ENCODE measurements around the gene KLHL29. TPM values are rescaled to one million over a fixed set of nuclear protein-coding genes. Genes with fewer than 3 reads are reported as not detected.

The KLHL29 gene
- total and polyA plus RNA-seq, 10 of the 15 experiments (the other 5 are each of a cell fraction or from before 2014, with no cell fraction given): 1.4 to 19.5 (median 6.1) TPM

DNA sequence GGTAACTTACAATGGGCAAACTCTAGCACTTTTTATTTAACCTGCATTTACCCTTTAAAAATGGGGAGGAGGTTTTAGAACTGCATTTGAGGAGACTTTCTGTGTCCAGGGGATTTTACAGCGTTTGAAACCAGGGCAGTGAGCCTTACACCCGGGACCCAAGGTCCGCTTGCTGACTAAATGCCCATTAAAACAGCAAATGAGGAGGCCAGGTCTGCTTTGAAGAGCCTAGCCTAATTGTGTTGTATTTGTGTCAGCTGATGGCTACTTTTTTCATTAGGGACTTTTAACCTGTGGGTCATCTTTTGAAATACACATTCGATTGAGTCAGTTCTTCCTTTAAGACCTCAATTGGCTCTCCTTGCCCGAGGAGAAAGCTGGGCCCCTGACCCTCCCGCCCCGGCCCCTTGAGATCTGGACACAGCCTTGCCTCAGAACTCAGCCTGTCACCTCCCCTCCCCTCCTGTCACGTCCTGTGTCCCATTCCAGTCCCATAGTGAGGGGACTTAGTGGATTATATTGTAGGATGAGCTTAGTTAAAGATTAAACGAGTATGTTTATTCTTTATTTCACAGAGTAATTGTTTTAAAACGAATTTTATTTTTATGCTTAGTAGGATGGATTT, 69.0 kb downstream of the KLHL29 start:
- Histone ChIP-seq H3K79me2 (ENCODE audit: control insufficient read depth, insufficient read depth, low read length) (no peaks in the 10 kb centered on the region), H3K4me1 (ENCODE audit: control insufficient read depth, insufficient read depth, low read length) (peaks cover 31% of the 10 kb centered on the region)

More for the DNA sequence above, 69.0 kb downstream of the KLHL29 start:
- H2AFZ ChIP-seq (ENCODE audit: control insufficient read depth, low read depth, low read length): no peak overlapping the region
- no peak overlapping the region for H3K4me3 ChIP-seq
- SMC1A ChIA-PET (ENCODE audit: uncharacterized antibody, unreplicated experiment): interaction anchor here (0.8 to 2.7 kb wide), 6 partner anchors 10 to 73 kb away, joined by 3 to 14 read pairs (median 3); no protein-coding TSS in a partner anchor
- ATAC-seq (peak; percentile 34), DNase-seq (ENCODE audit: low read depth, low spot score) (no peak), FAIRE-seq (no peak)
- no peak overlapping the region; the same call in 1 of the 2 replicates for H3K27ac ChIP-seq (ENCODE audit: control insufficient read depth, insufficient read depth)
- 65% methylated on average over 9 of the region's 10 CpGs for WGBS (ENCODE audit: insufficient coverage, insufficient replicate concordance, low lambda C conversion rate, missing lambda C conversion rate)
- POLR2A ChIA-PET: interaction anchor here (0.6 to 2.4 kb wide), 5 partner anchors 18 to 78 kb away, joined by 4 to 8 read pairs (median 4); no protein-coding TSS in a partner anchor
- intact Hi-C loops (cut with micrococcal nuclease; ENCODE audit: unreplicated experiment): loop anchor here (1.0 to 5.0 kb wide), 2 partner anchors 52 to 74 kb away; no protein-coding TSS in a partner anchor
- BruUV-seq (replicated peaks): no TSS peak
- no peaks in the 10 kb centered on the region for H3K27me3 ChIP-seq (replicated peaks in 1 of 2; ENCODE audit: control insufficient read depth in 2 of 2, insufficient read depth in 2 of 2, low read length in 1 of 2)
- RAD21 ChIA-PET (ENCODE audit: unreplicated experiment): interaction anchor here (1.3 to 3.0 kb wide), 2 partner anchors 50 to 53 kb away, joined by 9 to 16 read pairs; no protein-coding TSS in a partner anchor
- CTCF ChIA-PET: interaction anchor here (1.3 to 2.7 kb wide), 3 partner anchors 50 to 255 kb away, joined by 4 to 11 read pairs (median 4); no protein-coding TSS in a partner anchor
- H3K9me3 ChIP-seq (replicated peaks; ENCODE audit: control insufficient read depth, insufficient read depth, low read length): no peaks in the 10 kb centered on the region
- H4K20me1 ChIP-seq (ENCODE audit: control insufficient read depth, insufficient read depth): peaks cover 4% of the 10 kb centered on the region; the same call in 1 of the 2 replicates
- H3K9ac ChIP-seq (ENCODE audit: control insufficient read depth, insufficient read depth, low read length): no peak overlapping the region
- no peak overlapping the region for H3K4me2 ChIP-seq (ENCODE audit: control insufficient read depth, insufficient read depth)
- no peaks in the 10 kb centered on the region; a peak in 1 of 4 replicates for H3K36me3 ChIP-seq (ENCODE audit: control insufficient read depth in 2 of 2, insufficient read depth in 2 of 2, low read length in 1 of 2)
- TF ChIP-seq SP1 (IDR thresholded peaks at IDR 0.05; ENCODE audit: low read depth, low read length) (no peak), RUNX3 (IDR thresholded peaks at IDR 0.05; ENCODE audit: low read length) (no peak), NFXL1 (IDR thresholded peaks at IDR 0.05; ENCODE audit: borderline replicate concordance) (no peak), LARP7 (IDR thresholded peaks at IDR 0.05) (no peak), FOXK2 (IDR thresholded peaks at IDR 0.05) (no peak), RAD51 (IDR thresholded peaks at IDR 0.05) (0 out of 2 replicates have a peak, but pooled peaks have one; percentile 21), HCFC1 (IDR thresholded peaks at IDR 0.05; ENCODE audit: low read length) (no peak)
- TF ChIP-seq, protein P1, sequence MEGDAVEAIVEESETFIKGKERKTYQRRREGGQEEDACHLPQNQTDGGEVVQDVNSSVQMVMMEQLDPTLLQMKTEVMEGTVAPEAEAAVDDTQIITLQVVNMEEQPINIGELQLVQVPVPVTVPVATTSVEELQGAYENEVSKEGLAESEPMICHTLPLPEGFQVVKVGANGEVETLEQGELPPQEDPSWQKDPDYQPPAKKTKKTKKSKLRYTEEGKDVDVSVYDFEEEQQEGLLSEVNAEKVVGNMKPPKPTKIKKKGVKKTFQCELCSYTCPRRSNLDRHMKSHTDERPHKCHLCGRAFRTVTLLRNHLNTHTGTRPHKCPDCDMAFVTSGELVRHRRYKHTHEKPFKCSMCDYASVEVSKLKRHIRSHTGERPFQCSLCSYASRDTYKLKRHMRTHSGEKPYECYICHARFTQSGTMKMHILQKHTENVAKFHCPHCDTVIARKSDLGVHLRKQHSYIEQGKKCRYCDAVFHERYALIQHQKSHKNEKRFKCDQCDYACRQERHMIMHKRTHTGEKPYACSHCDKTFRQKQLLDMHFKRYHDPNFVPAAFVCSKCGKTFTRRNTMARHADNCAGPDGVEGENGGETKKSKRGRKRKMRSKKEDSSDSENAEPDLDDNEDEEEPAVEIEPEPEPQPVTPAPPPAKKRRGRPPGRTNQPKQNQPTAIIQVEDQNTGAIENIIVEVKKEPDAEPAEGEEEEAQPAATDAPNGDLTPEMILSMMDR (IDR thresholded peaks at IDR 0.05 in 2 of 3, conservative IDR thresholded peaks at IDR 0.05 in 1 of 3; ENCODE audit: control insufficient read depth in 2 of 3, extremely low read depth in 1 of 3, insufficient read depth in 1 of 3, low read depth in 3 of 3, low read length in 3 of 3): no peak
- TF ChIP-seq, protein P2, sequence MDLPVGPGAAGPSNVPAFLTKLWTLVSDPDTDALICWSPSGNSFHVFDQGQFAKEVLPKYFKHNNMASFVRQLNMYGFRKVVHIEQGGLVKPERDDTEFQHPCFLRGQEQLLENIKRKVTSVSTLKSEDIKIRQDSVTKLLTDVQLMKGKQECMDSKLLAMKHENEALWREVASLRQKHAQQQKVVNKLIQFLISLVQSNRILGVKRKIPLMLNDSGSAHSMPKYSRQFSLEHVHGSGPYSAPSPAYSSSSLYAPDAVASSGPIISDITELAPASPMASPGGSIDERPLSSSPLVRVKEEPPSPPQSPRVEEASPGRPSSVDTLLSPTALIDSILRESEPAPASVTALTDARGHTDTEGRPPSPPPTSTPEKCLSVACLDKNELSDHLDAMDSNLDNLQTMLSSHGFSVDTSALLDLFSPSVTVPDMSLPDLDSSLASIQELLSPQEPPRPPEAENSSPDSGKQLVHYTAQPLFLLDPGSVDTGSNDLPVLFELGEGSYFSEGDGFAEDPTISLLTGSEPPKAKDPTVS (IDR thresholded peaks at IDR 0.05; ENCODE audit: low read depth, low read length): no peak
- in situ Hi-C loops (cut with MboI): no loop called here
